ENCODE data around the gene TCN2. TPM values are rescaled to one million over a fixed set of nuclear protein-coding genes. Genes with fewer than 3 reads are reported as not detected.

TCN2 gene
- total and polyA plus RNA-seq, 9 of the 15 experiments (the other 6 are each of a cell fraction or from before 2014, with no cell fraction given), result 0.88 to 5.4 (median 1.7) TPM

- TF ChIP-seq, protein P1, sequence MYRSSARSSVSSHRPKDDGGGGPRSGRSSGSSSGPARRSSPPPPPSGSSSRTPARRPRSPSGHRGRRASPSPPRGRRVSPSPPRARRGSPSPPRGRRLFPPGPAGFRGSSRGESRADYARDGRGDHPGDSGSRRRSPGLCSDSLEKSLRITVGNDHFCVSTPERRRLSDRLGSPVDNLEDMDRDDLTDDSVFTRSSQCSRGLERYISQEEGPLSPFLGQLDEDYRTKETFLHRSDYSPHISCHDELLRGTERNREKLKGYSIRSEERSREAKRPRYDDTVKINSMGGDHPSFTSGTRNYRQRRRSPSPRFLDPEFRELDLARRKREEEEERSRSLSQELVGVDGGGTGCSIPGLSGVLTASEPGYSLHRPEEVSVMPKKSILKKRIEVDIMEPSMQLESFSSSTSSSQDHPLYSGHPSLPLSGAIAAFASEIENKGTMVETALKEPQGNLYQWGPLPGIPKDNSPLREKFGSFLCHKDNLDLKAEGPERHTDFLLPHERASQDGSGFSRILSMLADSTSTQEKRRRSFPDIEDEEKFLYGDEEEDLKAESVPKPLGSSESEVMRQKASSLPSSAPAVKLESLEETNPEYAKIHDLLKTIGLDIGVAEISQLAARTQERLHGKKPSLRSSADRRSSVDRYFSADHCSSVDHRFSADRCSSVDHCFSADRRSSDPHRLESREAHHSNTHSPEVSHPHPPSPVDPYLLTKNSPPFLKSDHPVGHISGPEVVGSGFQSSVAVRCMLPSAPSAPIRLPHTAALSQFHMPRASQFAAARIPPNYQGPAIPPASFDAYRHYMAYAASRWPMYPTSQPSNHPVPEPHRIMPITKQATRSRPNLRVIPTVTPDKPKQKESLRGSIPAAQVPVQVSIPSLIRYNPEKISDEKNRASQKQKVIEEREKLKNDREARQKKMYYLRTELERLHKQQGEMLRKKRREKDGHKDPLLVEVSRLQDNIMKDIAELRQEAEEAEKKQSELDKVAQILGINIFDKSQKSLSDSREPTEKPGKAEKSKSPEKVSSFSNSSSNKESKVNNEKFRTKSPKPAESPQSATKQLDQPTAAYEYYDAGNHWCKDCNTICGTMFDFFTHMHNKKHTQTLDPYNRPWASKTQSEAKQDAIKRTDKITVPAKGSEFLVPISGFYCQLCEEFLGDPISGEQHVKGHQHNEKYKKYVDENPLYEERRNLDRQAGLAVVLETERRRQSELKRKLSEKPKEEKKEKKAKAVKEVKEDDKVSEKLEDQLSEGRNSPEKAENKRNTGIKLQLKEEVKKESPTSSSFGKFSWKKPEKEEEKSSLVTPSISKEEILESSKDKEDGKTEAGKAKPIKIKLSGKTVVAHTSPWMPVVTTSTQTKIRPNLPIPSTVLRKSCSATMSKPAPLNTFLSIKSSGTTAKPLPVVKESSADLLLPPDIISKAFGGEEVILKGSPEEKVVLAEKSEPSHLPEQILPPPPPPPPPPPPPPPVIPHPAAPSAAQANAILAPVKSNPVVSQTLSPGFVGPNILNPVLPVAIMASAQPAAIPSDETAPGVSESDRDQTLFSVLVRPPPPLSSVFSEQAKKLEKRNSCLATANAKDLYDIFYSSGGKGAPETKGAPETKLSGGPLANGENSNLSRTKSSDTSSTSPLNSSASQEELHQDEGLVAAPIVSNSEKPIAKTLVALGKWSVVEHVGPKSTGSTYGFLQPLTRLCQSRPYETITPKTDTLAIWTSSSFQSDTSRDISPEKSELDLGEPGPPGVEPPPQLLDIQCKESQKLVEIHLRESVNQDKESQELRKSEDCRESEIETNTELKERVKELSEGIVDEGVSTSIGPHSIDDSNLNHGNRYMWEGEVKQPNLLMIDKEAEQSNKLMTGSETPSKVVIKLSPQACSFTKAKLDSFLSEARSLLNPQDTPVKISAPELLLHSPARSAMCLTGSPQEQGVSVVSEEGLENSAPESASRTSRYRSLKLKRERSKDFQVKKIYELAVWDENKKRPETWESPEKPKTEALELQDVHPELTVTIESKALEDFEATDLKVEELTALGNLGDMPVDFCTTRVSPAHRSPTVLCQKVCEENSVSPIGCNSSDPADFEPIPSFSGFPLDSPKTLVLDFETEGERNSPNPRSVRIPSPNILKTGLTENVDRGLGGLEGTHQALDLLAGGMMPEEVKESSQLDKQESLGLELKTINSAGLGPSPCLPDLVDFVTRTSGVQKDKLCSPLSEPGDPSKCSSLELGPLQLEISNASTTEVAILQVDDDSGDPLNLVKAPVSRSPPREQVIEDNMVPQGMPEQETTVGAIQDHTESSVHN (IDR thresholded peaks at IDR 0.05; ENCODE audit: borderline replicate concordance in 1 of 2, low read depth in 1 of 2), result no peak
- TF ChIP-seq PML (IDR thresholded peaks at IDR 0.05; ENCODE audit: low read length) (no peak), POLR2G (IDR thresholded peaks at IDR 0.05; ENCODE audit: low read depth, low read length) (peak; percentile 80), KAT7 (CRISPR knock-in tag; IDR thresholded peaks at IDR 0.05; ENCODE audit: borderline replicate concordance) (no peak), CBX3 (IDR thresholded peaks at IDR 0.05; ENCODE audit: borderline replicate concordance in 1 of 2, low read length in 2 of 2) (no peak)
Observed at GRCh38 chr22:30635273-30636225, 28.6 kb downstream of the TCN2 start, which contains the start of gene SLC35E4 (continued).

Measured in K562 (cell line).